Measurements from ENCODE around the gene CDK11B.

DNA sequence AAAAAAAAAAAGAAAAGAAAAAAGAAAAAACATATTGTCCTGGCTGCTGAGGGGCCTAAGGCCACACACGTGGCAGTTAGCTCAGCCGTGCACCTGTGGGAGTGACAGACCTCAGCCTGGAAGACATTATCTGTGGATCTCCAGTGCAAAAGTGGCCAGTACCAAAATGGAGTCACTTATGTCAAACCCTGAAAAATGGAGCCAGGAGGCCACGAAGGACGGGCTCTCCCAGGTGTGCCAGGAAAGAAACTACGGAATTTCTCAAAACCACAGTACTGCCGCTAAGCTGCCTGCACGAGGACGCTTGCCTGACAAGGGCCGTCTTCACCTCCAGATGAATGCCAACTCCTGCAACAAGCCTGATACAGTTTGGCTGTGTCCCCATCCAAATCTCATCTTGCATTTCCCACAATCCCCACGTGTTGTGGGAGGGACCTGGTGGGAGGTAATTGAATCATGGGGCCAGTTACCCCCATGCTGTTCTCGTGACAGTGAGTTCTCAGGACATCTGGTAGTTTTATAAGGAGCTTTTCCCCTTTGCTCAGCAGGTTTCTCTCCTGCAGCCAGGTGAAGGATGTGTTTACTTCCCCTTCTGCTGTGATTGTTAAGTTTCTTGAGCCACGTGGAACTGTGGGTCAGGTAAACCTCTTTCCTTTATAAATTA, 48.9 kb downstream of the CDK11B start:
- TF ChIP-seq, protein P1, sequence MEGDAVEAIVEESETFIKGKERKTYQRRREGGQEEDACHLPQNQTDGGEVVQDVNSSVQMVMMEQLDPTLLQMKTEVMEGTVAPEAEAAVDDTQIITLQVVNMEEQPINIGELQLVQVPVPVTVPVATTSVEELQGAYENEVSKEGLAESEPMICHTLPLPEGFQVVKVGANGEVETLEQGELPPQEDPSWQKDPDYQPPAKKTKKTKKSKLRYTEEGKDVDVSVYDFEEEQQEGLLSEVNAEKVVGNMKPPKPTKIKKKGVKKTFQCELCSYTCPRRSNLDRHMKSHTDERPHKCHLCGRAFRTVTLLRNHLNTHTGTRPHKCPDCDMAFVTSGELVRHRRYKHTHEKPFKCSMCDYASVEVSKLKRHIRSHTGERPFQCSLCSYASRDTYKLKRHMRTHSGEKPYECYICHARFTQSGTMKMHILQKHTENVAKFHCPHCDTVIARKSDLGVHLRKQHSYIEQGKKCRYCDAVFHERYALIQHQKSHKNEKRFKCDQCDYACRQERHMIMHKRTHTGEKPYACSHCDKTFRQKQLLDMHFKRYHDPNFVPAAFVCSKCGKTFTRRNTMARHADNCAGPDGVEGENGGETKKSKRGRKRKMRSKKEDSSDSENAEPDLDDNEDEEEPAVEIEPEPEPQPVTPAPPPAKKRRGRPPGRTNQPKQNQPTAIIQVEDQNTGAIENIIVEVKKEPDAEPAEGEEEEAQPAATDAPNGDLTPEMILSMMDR (IDR thresholded peaks at IDR 0.05; ENCODE audit: insufficient read depth, low read depth, low read length) = no peak
- no peak for TF ChIP-seq EZH2 (IDR thresholded peaks at IDR 0.05; ENCODE audit: insufficient read depth, low read length)
